CD14-positive monocyte (primary cell): ENCODE measurements around the gene ROR1. TPM values are rescaled to one million over a fixed set of nuclear protein-coding genes. Genes with fewer than 3 reads are reported as not detected.

Experiments used
- DNase-seq, 3 donors: peaks; one replicate each; pipeline ENCODE4 v3.0.0-alpha.2; 2011 to 2022
- H2AFZ ChIP-seq: 2 replicates; pipeline ENCODE4 v1.6.0; 2012; ENCODE audit warnings: mild to moderate bottlenecking, low read depth, low read length, inconsistent platforms; ENCODE audit not compliant: insufficient read depth, poor library complexity, severe bottlenecking
- H3K27ac ChIP-seq, 2 donors: 1 replicate in 1 of 2; 2 replicates in 1 of 2; pipeline ENCODE4 v1.5.1; 2012 to 2013; ENCODE audit warnings: low read length in 2 of 2, control low read depth in 1 of 2, inconsistent platforms in 1 of 2, low read depth in 1 of 2, mild to moderate bottlenecking in 1 of 2
- H3K27me3 ChIP-seq, 2 donors: one replicate each; pipeline versions ENCODE4 v1.6.0 to v1.6.1; 2011 to 2013; ENCODE audit warnings: low read length in 2 of 2; ENCODE audit not compliant: control insufficient read depth in 2 of 2, insufficient read depth in 2 of 2
- H3K36me3 ChIP-seq, 2 donors: replicated peaks in 1 of 2; 1 replicate in 1 of 2; 2 replicates in 1 of 2; pipeline versions ENCODE4 v1.5.1 to v1.6.1; 2012 to 2013; ENCODE audit warnings: low read length in 2 of 2, control low read depth in 1 of 2, inconsistent platforms in 1 of 2, mild to moderate bottlenecking in 1 of 2; ENCODE audit not compliant: insufficient read depth in 2 of 2, control insufficient read depth in 1 of 2
- H3K4me1 ChIP-seq, 2 donors: 1 replicate in 1 of 2; 2 replicates in 1 of 2; pipeline versions ENCODE4 v1.5.1 to v1.6.1; 2012 to 2013; ENCODE audit warnings: low read length in 2 of 2, control low read depth in 1 of 2, inconsistent platforms in 1 of 2, mild to moderate bottlenecking in 1 of 2, moderate library complexity in 1 of 2; ENCODE audit not compliant: insufficient read depth in 2 of 2, control insufficient read depth in 1 of 2
- H3K4me2 ChIP-seq: replicated peaks from 2 replicates; pipeline ENCODE3; 2012; ENCODE audit warnings: low read length, moderate library complexity, mild to moderate bottlenecking; ENCODE audit not compliant: poor library complexity, severe bottlenecking; ENCODE audit errors: extremely low read depth
- H3K4me3 ChIP-seq, 3 experiments: fragments of 200-600 bp in 1 of 3; sonication (generic) in 1 of 3; replicated peaks in 1 of 3; 1 replicate in 2 of 3; 2 replicates in 1 of 3; pipeline ENCODE4 v1.5.1; 2011 to 2013; ENCODE audit warnings: low read length in 3 of 3, mild to moderate bottlenecking in 3 of 3, control low read depth in 2 of 3, low read depth in 2 of 3, inconsistent platforms in 1 of 3, moderate library complexity in 1 of 3
- H3K79me2 ChIP-seq: 2 replicates; pipeline ENCODE4 v1.6.0; 2012; ENCODE audit warnings: mild to moderate bottlenecking, control low read depth, inconsistent platforms, low read length, moderate library complexity; ENCODE audit not compliant: insufficient read depth
- H3K9ac ChIP-seq: 2 replicates; pipeline ENCODE4 v1.6.0; 2017; ENCODE audit warnings: low read length, mild to moderate bottlenecking; ENCODE audit not compliant: insufficient read depth, poor library complexity, severe bottlenecking
- H3K9me3 ChIP-seq, 2 donors: replicated peaks in 1 of 2; 1 replicate in 1 of 2; 2 replicates in 1 of 2; pipeline versions ENCODE4 v1.5.1 to v1.6.1; 2012 to 2013; ENCODE audit warnings: low read length in 2 of 2, control low read depth in 1 of 2; ENCODE audit not compliant: control insufficient read depth in 1 of 2, insufficient read depth in 1 of 2
- H4K20me1 ChIP-seq: 2 replicates; pipeline ENCODE4 v1.6.0; 2012; ENCODE audit warnings: mild to moderate bottlenecking, low read length, control low read depth, moderate library complexity; ENCODE audit not compliant: insufficient read depth
- H3K27ac Mint-ChIP-seq, 7 donors: one replicate each; pipeline ENCODE4 v1.8.0; 2020; ENCODE audit warnings: mild to moderate bottlenecking in 7 of 7, mixed read lengths in 7 of 7, moderate library complexity in 6 of 7, inconsistent platforms in 2 of 7
- H3K27me3 Mint-ChIP-seq, 3 donors: one replicate each; pipeline ENCODE4 v1.8.0; 2021 to 2022; ENCODE audit warnings: low read depth in 3 of 3, mild to moderate bottlenecking in 3 of 3, mixed read lengths in 3 of 3, moderate library complexity in 3 of 3, inconsistent platforms in 1 of 3
- H3K36me3 Mint-ChIP-seq, 2 donors: one replicate each; pipeline ENCODE4 v1.8.0; 2020; ENCODE audit warnings: mixed read lengths in 2 of 2, inconsistent platforms in 1 of 2, mild to moderate bottlenecking in 1 of 2
- H3K4me1 Mint-ChIP-seq: one replicate; pipeline ENCODE4 v1.8.0; 2020; ENCODE audit warnings: mild to moderate bottlenecking, mixed read lengths
- H3K4me3 Mint-ChIP-seq, 2 donors: one replicate each; pipeline ENCODE4 v1.8.0; 2020; ENCODE audit warnings: mild to moderate bottlenecking in 2 of 2, mixed read lengths in 2 of 2, moderate library complexity in 1 of 2
- H3K9me3 Mint-ChIP-seq, 7 donors: one replicate each; pipeline ENCODE4 v1.8.0; 2020 to 2022; ENCODE audit warnings: mixed read lengths in 7 of 7, mild to moderate bottlenecking in 6 of 7, moderate library complexity in 6 of 7, inconsistent platforms in 2 of 7
- WGBS: methylation state at CpG from one replicate; pipeline ENCODE4 v1.1.5; 2013; ENCODE audit warnings: missing lambda C conversion rate; ENCODE audit not compliant: insufficient coverage; 5-methylcytosine and 5-hydroxymethylcytosine counted together
- intact Hi-C, 2 donors: fragments of 100-400 bp; cut with micrococcal nuclease; formaldehyde crosslinking; loops; one replicate each; pipeline versions ENCODE4 v1.15.0 to v1.15.1; 2023
- polyA plus RNA-seq, 3 donors: library from polyadenylated mRNA; depleted of rRNA in 1 of 3; unstranded in 2 of 3; stranded (reverse) in 1 of 3; fragments of 300-500 nt in 2 of 3; fragments of >200 nt in 1 of 3; fragmentation: Illumina TruSeq in 2 of 3; gene quantifications; 1 replicate in 2 of 3; 2 replicates in 1 of 3; pipeline ENCODE4 v1.2.3, GENCODE V29; 2012 to 2021
- TF ChIP-seq, protein P1 (sequence below): fragments of 200-600 bp; IDR thresholded peaks from one replicate; pipeline ENCODE4 v1.8.0; 2022; ENCODE audit warnings: antibody characterized with exemption, mild to moderate bottlenecking

The ROR1 gene
- polyA plus RNA-seq, 3 donors: not detected

DNA sequence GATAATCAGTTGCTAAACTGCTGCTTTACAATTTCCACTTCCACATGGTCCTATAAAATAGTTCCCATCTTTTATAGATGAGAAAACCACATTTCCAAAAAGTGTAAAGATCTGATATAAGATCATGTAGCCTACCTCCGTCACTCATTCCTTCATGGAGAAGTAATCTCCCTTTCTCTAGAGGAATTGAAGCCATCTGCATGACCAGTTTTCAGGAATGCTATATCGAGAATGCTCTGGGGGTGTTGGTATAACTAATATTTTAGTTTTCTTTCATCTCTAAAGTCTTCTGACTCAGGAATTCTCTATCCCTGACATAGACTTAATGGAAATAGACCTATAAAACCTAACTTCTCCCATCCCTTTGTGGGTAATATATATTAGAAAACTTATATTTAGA is 256.6 kb downstream of the ROR1 start:
- Histone ChIP-seq H2AFZ (no peak overlapping the region), H3K9ac (no peak overlapping the region), H4K20me1 (no peaks in the 10 kb centered on the region), H3K27ac (no peak overlapping the region), H3K4me2 (no peak overlapping the region), H3K4me1 (no peaks in the 10 kb centered on the region), H3K79me2 (no peaks in the 10 kb centered on the region), H3K36me3 (no peaks in the 10 kb centered on the region), H3K27me3 (no peaks in the 10 kb centered on the region), H3K4me3 (no peak overlapping the region), H3K9me3 (no peaks in the 10 kb centered on the region)
- Mint-ChIP-seq H3K9me3 (peaks cover 0 to 10% (median 5%) of the 10 kb centered on the region in 7 donors), H3K27me3 (no peaks in the 10 kb centered on the region), H3K4me1 (no peaks in the 10 kb centered on the region), H3K4me3 (no peak overlapping the region), H3K27ac (no peak overlapping the region), H3K36me3 (no peaks in the 10 kb centered on the region)
- no CpG with 5 or more reads among the region's 2 CpGs for WGBS
- DNase-seq: no peak
- TF ChIP-seq, protein P1, sequence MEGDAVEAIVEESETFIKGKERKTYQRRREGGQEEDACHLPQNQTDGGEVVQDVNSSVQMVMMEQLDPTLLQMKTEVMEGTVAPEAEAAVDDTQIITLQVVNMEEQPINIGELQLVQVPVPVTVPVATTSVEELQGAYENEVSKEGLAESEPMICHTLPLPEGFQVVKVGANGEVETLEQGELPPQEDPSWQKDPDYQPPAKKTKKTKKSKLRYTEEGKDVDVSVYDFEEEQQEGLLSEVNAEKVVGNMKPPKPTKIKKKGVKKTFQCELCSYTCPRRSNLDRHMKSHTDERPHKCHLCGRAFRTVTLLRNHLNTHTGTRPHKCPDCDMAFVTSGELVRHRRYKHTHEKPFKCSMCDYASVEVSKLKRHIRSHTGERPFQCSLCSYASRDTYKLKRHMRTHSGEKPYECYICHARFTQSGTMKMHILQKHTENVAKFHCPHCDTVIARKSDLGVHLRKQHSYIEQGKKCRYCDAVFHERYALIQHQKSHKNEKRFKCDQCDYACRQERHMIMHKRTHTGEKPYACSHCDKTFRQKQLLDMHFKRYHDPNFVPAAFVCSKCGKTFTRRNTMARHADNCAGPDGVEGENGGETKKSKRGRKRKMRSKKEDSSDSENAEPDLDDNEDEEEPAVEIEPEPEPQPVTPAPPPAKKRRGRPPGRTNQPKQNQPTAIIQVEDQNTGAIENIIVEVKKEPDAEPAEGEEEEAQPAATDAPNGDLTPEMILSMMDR: no peak
- intact Hi-C loops: no loop called here

GRCh38 chr1:64031236-64031635 is 257.4 kb downstream of the ROR1 start:
- no peaks in the 10 kb centered on the region for H3K27me3 Mint-ChIP-seq
- Histone ChIP-seq H3K9ac (no peak overlapping the region), H3K4me3 (no peak overlapping the region), H3K27me3 (no peaks in the 10 kb centered on the region), H4K20me1 (no peaks in the 10 kb centered on the region), H3K36me3 (no peaks in the 10 kb centered on the region), H3K4me1 (no peaks in the 10 kb centered on the region), H3K4me2 (no peak overlapping the region), H3K27ac (no peak overlapping the region), H2AFZ (no peak overlapping the region), H3K79me2 (no peaks in the 10 kb centered on the region), H3K9me3 (no peaks in the 10 kb centered on the region)
- H3K9me3 Mint-ChIP-seq: peaks cover 0 to 10% (median 5%) of the 10 kb centered on the region in 7 donors
- DNase-seq: no peak
- intact Hi-C loops: no loop called here
- H3K4me1 Mint-ChIP-seq: no peaks in the 10 kb centered on the region
- H3K4me3 Mint-ChIP-seq: no peak overlapping the region
- TF ChIP-seq, protein P1: no peak
- no peaks in the 10 kb centered on the region for H3K36me3 Mint-ChIP-seq
- 100% methylated on average over 1 of the region's 1 CpG for WGBS
- H3K27ac Mint-ChIP-seq: no peak overlapping the region
